Measurements from ENCODE around the gene VPS11. TPM values are rescaled to one million over a fixed set of nuclear protein-coding genes. Genes with fewer than 3 reads are reported as not detected.

Gene VPS11
- total RNA-seq, 1 experiment from 2014 or later = 48.7 TPM

- TF ChIP-seq CTCF (conservative IDR thresholded peaks at IDR 0.05; ENCODE audit: low read depth, low read length) (no peak), EZH2phosphoT487 (IDR thresholded peaks at IDR 0.05; ENCODE audit: borderline replicate concordance, low read length) (no peak)
- Histone ChIP-seq H3K4me2 (ENCODE audit: low read length) (no peak overlapping the region), H4K20me1 (ENCODE audit: low read length) (0 out of 2 replicates have a peak, but pooled peaks cover under 1% of the 10 kb centered on the region), H3K9ac (ENCODE audit: low read length) (no peak overlapping the region), H3K4me3 (ENCODE audit: low read length) (no peak overlapping the region), H3K9me2 (replicated peaks; ENCODE audit: low read length) (no peaks in the 10 kb centered on the region), H3K27ac (ENCODE audit: low read length) (no peak overlapping the region), H3K27me3 (ENCODE audit: low read length) (no peaks in the 10 kb centered on the region), H3F3A (ENCODE audit: low read length, unreplicated experiment) (no peaks in the 10 kb centered on the region), H3K9me3 (ENCODE audit: low read length) (no peaks in the 10 kb centered on the region), H3K4me1 (ENCODE audit: insufficient read depth, low read length) (peaks cover 12% of the 10 kb centered on the region; the same call in 1 of the 2 replicates), H2AFZ (ENCODE audit: low read length) (no peak overlapping the region), H3K79me2 (ENCODE audit: low read length) (peaks cover 17% of the 10 kb centered on the region), H3K36me3 (ENCODE audit: low read depth, low read length) (no peaks in the 10 kb centered on the region)
- intact Hi-C loops (cut with micrococcal nuclease) = no loop called here
- ATAC-seq (no peak), DNase-seq (no peak)
- POLR2A ChIA-PET (ENCODE audit: unreplicated experiment) = no interaction called here
- BruUV-seq (replicated peaks) = no TSS peak
- CTCF ChIA-PET = no interaction called here
These were observed 6.4 kb upstream of the VPS11 start for GRCh38 chr11:119061256-119061655.

GRCh38 chr11:119062779-119063178 is 4.8 kb upstream of the VPS11 start:
- ATAC-seq = no peak
- H3K4me3 ChIP-seq (ENCODE audit: low read length) = no peak overlapping the region
- TF ChIP-seq EZH2 (IDR thresholded peaks at IDR 0.05; ENCODE audit: low read length, unreplicated experiment) (no peak), EZH2phosphoT487 (IDR thresholded peaks at IDR 0.05; ENCODE audit: borderline replicate concordance, low read length) (no peak), CTCF (conservative IDR thresholded peaks at IDR 0.05; ENCODE audit: low read depth, low read length) (no peak)
- no peaks in the 10 kb centered on the region for H3K9me2 ChIP-seq (replicated peaks; ENCODE audit: low read length)
- H2AFZ ChIP-seq (ENCODE audit: low read length) = no peak overlapping the region
- no peaks in the 10 kb centered on the region for H3K36me3 ChIP-seq (ENCODE audit: low read depth, low read length)
- no peaks in the 10 kb centered on the region for H3K27me3 ChIP-seq (ENCODE audit: low read length)
- ChIA-PET POLR2A (ENCODE audit: unreplicated experiment) (no interaction called here), CTCF (interaction anchor here (0.5 kb wide), 1 partner anchor 135 kb away, joined by 3 read pairs; no protein-coding TSS in a partner anchor)
- H3F3A ChIP-seq (ENCODE audit: low read length, unreplicated experiment) = no peaks in the 10 kb centered on the region
- intact Hi-C loops (cut with micrococcal nuclease) = no loop called here
- H3K9me3 ChIP-seq (ENCODE audit: low read length) = no peaks in the 10 kb centered on the region
- no peak overlapping the region for H3K9ac ChIP-seq (ENCODE audit: low read length)
- H3K79me2 ChIP-seq (ENCODE audit: low read length) = peaks cover 24% of the 10 kb centered on the region
- no peak overlapping the region for H3K27ac ChIP-seq (ENCODE audit: low read length)
- no peak overlapping the region for H3K4me2 ChIP-seq (ENCODE audit: low read length)
- no TSS peak for BruUV-seq (replicated peaks)
- no peaks in the 10 kb centered on the region for H4K20me1 ChIP-seq (ENCODE audit: low read length)
- DNase-seq = peak; percentile 57
- peaks cover 16% of the 10 kb centered on the region; the same call in 1 of the 2 replicates for H3K4me1 ChIP-seq (ENCODE audit: insufficient read depth, low read length)

DNA sequence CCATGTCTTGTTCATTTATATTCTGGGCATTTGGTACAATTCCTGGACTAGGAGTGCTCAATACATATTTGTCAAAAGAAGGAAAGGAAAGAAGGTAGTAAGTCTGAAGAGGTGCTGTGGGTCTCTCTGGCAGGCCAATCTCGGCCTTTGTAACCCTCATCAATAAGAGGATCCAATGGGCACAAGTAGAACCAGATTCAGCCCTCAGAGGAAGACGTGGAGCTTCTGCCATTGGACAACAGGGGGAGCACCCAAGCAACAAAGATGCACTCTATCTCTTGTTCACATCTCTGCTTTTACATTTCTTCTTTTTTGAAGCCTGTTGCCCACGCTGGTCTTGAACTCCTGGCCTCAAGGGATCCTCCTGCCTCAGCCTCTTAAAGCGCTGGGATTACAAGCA is 2.2 kb upstream of the VPS11 start:
- Histone ChIP-seq H3K4me1 (ENCODE audit: insufficient read depth, low read length) (peaks cover 14% of the 10 kb centered on the region; the same call in 1 of the 2 replicates), H3K4me3 (ENCODE audit: low read length) (no peak overlapping the region), H3K9me2 (replicated peaks; ENCODE audit: low read length) (no peaks in the 10 kb centered on the region), H3K9me3 (ENCODE audit: low read length) (no peaks in the 10 kb centered on the region), H3K36me3 (ENCODE audit: low read depth, low read length) (peaks cover 4% of the 10 kb centered on the region; the same call in 1 of the 2 replicates), H4K20me1 (ENCODE audit: low read length) (no peaks in the 10 kb centered on the region), H3K9ac (ENCODE audit: low read length) (no peak overlapping the region), H3K79me2 (ENCODE audit: low read length) (peaks cover 47% of the 10 kb centered on the region), H3K27ac (ENCODE audit: low read length) (no peak overlapping the region), H2AFZ (ENCODE audit: low read length) (no peak overlapping the region), H3F3A (ENCODE audit: low read length, unreplicated experiment) (no peaks in the 10 kb centered on the region), H3K27me3 (ENCODE audit: low read length) (no peaks in the 10 kb centered on the region), H3K4me2 (ENCODE audit: low read length) (no peak overlapping the region)
- ChIA-PET POLR2A (ENCODE audit: unreplicated experiment) (no interaction called here), CTCF (interaction anchor here (0.6 to 1.0 kb wide), 2 partner anchors 70 to 216 kb away, joined by 3 read pairs; no protein-coding TSS in a partner anchor)
- peak; percentile 66 for DNase-seq
- no peak for ATAC-seq
- intact Hi-C loops (cut with micrococcal nuclease) = no loop called here
- no TSS peak for BruUV-seq (replicated peaks)
- no peak for TF ChIP-seq EZH2phosphoT487 (IDR thresholded peaks at IDR 0.05; ENCODE audit: borderline replicate concordance, low read length)
- peak; percentile 79 for TF ChIP-seq CTCF (conservative IDR thresholded peaks at IDR 0.05; ENCODE audit: low read depth, low read length)

All from PC-3 (cell line).